Hepatocyte (in vitro differentiated cells): ENCODE measurements around the gene UNC13A. TPM values are rescaled to one million over a fixed set of nuclear protein-coding genes. Genes with fewer than 3 reads are reported as not detected.

Experiments
- DNase-seq: peaks from one replicate; pipeline ENCODE4 v3.0.0-alpha.2; 2016; ENCODE audit warnings: low spot score
- H2AFZ ChIP-seq: fragments of 200-600 bp; sonication (generic); 2 replicates; pipeline ENCODE4 v1.6.0; 2016; ENCODE audit warnings: antibody characterized with exemption, mild to moderate bottlenecking
- H3K27ac ChIP-seq: fragments of 200-600 bp; sonication (generic); 2 replicates; pipeline ENCODE4 v1.5.1; 2016; ENCODE audit warnings: mild to moderate bottlenecking
- H3K27me3 ChIP-seq: fragments of 200-600 bp; sonication (generic); 2 replicates; pipeline ENCODE4 v1.6.1; 2016
- H3K36me3 ChIP-seq: fragments of 200-600 bp; sonication (generic); replicated peaks from 2 replicates; pipeline ENCODE4 v1.5.1; 2016; ENCODE audit warnings: low read depth; ENCODE audit not compliant: insufficient read depth
- H3K4me1 ChIP-seq: fragments of 200-600 bp; sonication (generic); 2 replicates; pipeline ENCODE4 v1.5.1; 2016; ENCODE audit warnings: mild to moderate bottlenecking, moderate library complexity; ENCODE audit not compliant: insufficient read depth
- H3K4me2 ChIP-seq: fragments of 200-600 bp; sonication (generic); 2 replicates; pipeline ENCODE4 v1.6.0; 2016
- H3K4me3 ChIP-seq: fragments of 200-600 bp; sonication (generic); 2 replicates; pipeline ENCODE4 v1.5.1; 2016; ENCODE audit warnings: mild to moderate bottlenecking
- H3K79me2 ChIP-seq: fragments of 200-600 bp; sonication (generic); 2 replicates; pipeline ENCODE4 v1.6.0; 2017; ENCODE audit warnings: mild to moderate bottlenecking
- H3K9me2 ChIP-seq: fragments of 200-600 bp; sonication (generic); replicated peaks from 2 replicates; pipeline ENCODE4 v1.6.0; 2017; ENCODE audit warnings: mild to moderate bottlenecking; ENCODE audit not compliant: insufficient read depth
- H3K9me3 ChIP-seq: fragments of 200-600 bp; sonication (generic); 2 replicates; pipeline ENCODE4 v1.5.1; 2016; ENCODE audit warnings: low read depth, mild to moderate bottlenecking
- H4K20me1 ChIP-seq: fragments of 200-600 bp; sonication (generic); 2 replicates; pipeline ENCODE4 v1.6.0; 2016; ENCODE audit warnings: mild to moderate bottlenecking; ENCODE audit not compliant: insufficient read depth, poor library complexity, severe bottlenecking
- CTCF ChIP-seq: fragments of 200-600 bp; sonication (generic); IDR thresholded peaks from 2 replicates; pipeline ENCODE4 v1.5.1; 2016; ENCODE audit warnings: antibody characterized with exemption, mild to moderate bottlenecking; ENCODE audit not compliant: poor library complexity
- EZH2 ChIP-seq: fragments of 200-600 bp; sonication (generic); IDR thresholded peaks from 2 replicates; pipeline ENCODE4 v1.6.1; 2016; ENCODE audit warnings: antibody characterized with exemption, mild to moderate bottlenecking, borderline replicate concordance
- EZH2phosphoT487 ChIP-seq: fragments of 200-600 bp; sonication (generic); IDR thresholded peaks from one replicate; pipeline ENCODE4 v1.6.1; 2018; ENCODE audit warnings: antibody characterized with exemption, mild to moderate bottlenecking, low read depth, moderate library complexity; ENCODE audit not compliant: unreplicated experiment, severe bottlenecking
- WGBS: methylation state at CpG from one replicate; pipeline ENCODE4 v1.1.6; 2016; ENCODE audit warnings: low lambda C conversion rate; ENCODE audit errors: missing lambda C conversion rate; 5-methylcytosine and 5-hydroxymethylcytosine counted together
- polyA plus RNA-seq: library from polyadenylated mRNA; unstranded; fragments of >200 nt; fragmentation: Nextera tagmentation; extraction: Ambion mirVana; gene quantifications from 2 replicates; pipeline ENCODE4 v1.2.1, GENCODE V29; 2016
- total RNA-seq: library from RNA; depleted of rRNA; stranded (reverse); fragments of >200 nt; gene quantifications from 2 replicates; pipeline ENCODE4 v1.2.3, GENCODE V29; 2014

UNC13A gene
- total and polyA plus RNA-seq, 2 experiments from 2014 or later, result 0.10 TPM; not detected in 1

- peaks cover 28% of the 10 kb centered on the region for H3K27me3 ChIP-seq
- TF ChIP-seq CTCF, result peak; percentile 62
- no peak for TF ChIP-seq EZH2phosphoT487
- no peak for TF ChIP-seq EZH2
- no peak overlapping the region for H3K4me3 ChIP-seq
- peak overlapping the region; percentile 79 for H3K4me2 ChIP-seq
- no peaks in the 10 kb centered on the region for H3K9me3 ChIP-seq
- peak; percentile 79 for DNase-seq
- peak overlapping the region; percentile 38 for H2AFZ ChIP-seq
- 2% methylated on average over 78 of the region's 85 CpGs for WGBS
- no peaks in the 10 kb centered on the region for H3K36me3 ChIP-seq
- no peaks in the 10 kb centered on the region for H3K9me2 ChIP-seq
- H4K20me1 ChIP-seq, result no peaks in the 10 kb centered on the region
- H3K79me2 ChIP-seq, result no peaks in the 10 kb centered on the region
- no peak overlapping the region for H3K27ac ChIP-seq
- peaks cover 5% of the 10 kb centered on the region for H3K4me1 ChIP-seq
Measured at GRCh38 chr19:17605761-17606589, 82.2 kb downstream of the UNC13A start.

GRCh38 chr19:17605117-17605516 is 83.0 kb downstream of the UNC13A start:
- Histone ChIP-seq H3K4me3 (no peak overlapping the region), H3K27me3 (peaks cover 28% of the 10 kb centered on the region), H4K20me1 (no peaks in the 10 kb centered on the region), H3K4me2 (no peak overlapping the region), H3K4me1 (peaks cover 5% of the 10 kb centered on the region), H3K9me3 (no peaks in the 10 kb centered on the region), H3K9me2 (no peaks in the 10 kb centered on the region), H3K27ac (no peak overlapping the region), H3K79me2 (no peaks in the 10 kb centered on the region), H2AFZ (no peak overlapping the region), H3K36me3 (no peaks in the 10 kb centered on the region)
- no peak for DNase-seq
- WGBS, result 96% methylated on average over 8 of the region's 8 CpGs
- TF ChIP-seq CTCF, result no peak
- no peak for TF ChIP-seq EZH2
- TF ChIP-seq EZH2phosphoT487, result no peak

- H3K4me1 ChIP-seq, result peaks cover 5% of the 10 kb centered on the region
- no peaks in the 10 kb centered on the region for H3K9me2 ChIP-seq
- no peak overlapping the region for H3K4me2 ChIP-seq
- no peaks in the 10 kb centered on the region for H3K9me3 ChIP-seq
- no peak overlapping the region for H2AFZ ChIP-seq
- 90% methylated on average over 8 of the region's 8 CpGs for WGBS
- no peak overlapping the region for H3K4me3 ChIP-seq
- DNase-seq, result no peak
- H4K20me1 ChIP-seq, result no peaks in the 10 kb centered on the region
- no peak overlapping the region for H3K27ac ChIP-seq
- H3K36me3 ChIP-seq, result no peaks in the 10 kb centered on the region
- H3K27me3 ChIP-seq, result peaks cover 28% of the 10 kb centered on the region
- H3K79me2 ChIP-seq, result no peaks in the 10 kb centered on the region
- TF ChIP-seq EZH2phosphoT487, result no peak
- no peak for TF ChIP-seq CTCF
- no peak for TF ChIP-seq EZH2
Measured at GRCh38 chr19:17604372-17605025, 83.7 kb downstream of the UNC13A start.
